Vagina (tissue), 2 donors: ENCODE data around the gene DNAI1. TPM values are rescaled to one million over a fixed set of nuclear protein-coding genes. Genes with fewer than 3 reads are reported as not detected.

Experiments used
- DNase-seq, 2 donors: peaks; one replicate each; pipeline ENCODE4 v3.0.0-alpha.2; 2017; ENCODE audit errors: extremely low spot score in 2 of 2
- H3K27ac ChIP-seq: fragments of 200-600 bp; sonication (generic); one replicate; pipeline ENCODE4 v1.5.1; 2019
- H3K27me3 ChIP-seq: fragments of 200-600 bp; sonication (generic); one replicate; pipeline ENCODE4 v1.5.1; 2019
- H3K36me3 ChIP-seq, 2 donors: fragments of 200-600 bp; sonication (generic); one replicate each; pipeline ENCODE4 v1.5.1; 2017 to 2019
- H3K4me1 ChIP-seq: fragments of 200-600 bp; sonication (generic); one replicate; pipeline ENCODE4 v1.5.1; 2019
- H3K4me3 ChIP-seq, 2 donors: fragments of 200-600 bp; sonication (generic); 1 replicate in 1 of 2; 2 replicates in 1 of 2; pipeline ENCODE4 v1.5.1; 2016 to 2019
- H3K9me3 ChIP-seq: fragments of 200-600 bp; sonication (generic); one replicate; pipeline ENCODE4 v1.5.1; 2019
- CTCF ChIP-seq, 3 experiments: fragments of 450-650 bp in 2 of 3; fragments of 200-600 bp in 1 of 3; sonication (generic) in 1 of 3; IDR thresholded peaks; one replicate each; pipeline ENCODE4 v1.5.1; 2017 to 2019; ENCODE audit warnings: antibody characterized with exemption in 3 of 3, mild to moderate bottlenecking in 2 of 3, moderate library complexity in 2 of 3
- POLR2A ChIP-seq, 2 donors: fragments of 450-650 bp; IDR thresholded peaks; one replicate each; pipeline ENCODE4 v1.6.1; 2017; ENCODE audit warnings: antibody characterized with exemption in 2 of 2, mild to moderate bottlenecking in 2 of 2, moderate library complexity in 2 of 2
- POLR2AphosphoS5 ChIP-seq, 2 donors: sonication (generic); formaldehyde crosslinking; IDR thresholded peaks; one replicate each; pipeline ENCODE4 v1.9.0; 2017; ENCODE audit warnings: antibody characterized with exemption in 2 of 2, mild to moderate bottlenecking in 2 of 2, low read depth in 1 of 2; ENCODE audit not compliant: insufficient read depth in 1 of 2
- intact Hi-C: fragments of 100-400 bp; cut with DNase I; formaldehyde crosslinking; loops from one replicate; pipeline ENCODE4 v1.15.1; 2023
- total RNA-seq: library from RNA; depleted of rRNA; stranded (reverse); fragments of >200 nt; gene quantifications from one replicate; pipeline ENCODE4 v1.2.3, GENCODE V29; 2016

DNAI1 gene
- total RNA-seq, result not detected

GRCh38 chr9:34458013-34458958 lies at the start of gene DNAI1, which contains the start of gene FAM219A:
DNAI1 (plus strand) TSS chr9:34458805; CDS start chr9:34459006, 201 bp downstream.
FAM219A (minus strand) TSS chr9:34458570; CDS start chr9:34458263, 307 bp downstream.
- Histone ChIP-seq H3K27ac (peak within 1 kb of the TSS; percentile 83), H3K4me3 (peak within 1 kb of the TSS; percentile 86 to 99), H3K9me3 (no peaks in the 10 kb centered on the region), H3K36me3 (no peaks in the 10 kb centered on the region), H3K27me3 (no peaks in the 10 kb centered on the region), H3K4me1 (peaks cover 30% of the 10 kb centered on the region)
- DNase-seq, result peak; percentile 99
- intact Hi-C loops, result no loop called here
- TF ChIP-seq POLR2A (IDR thresholded peaks at IDR 0.05) (peak in 1 of 2 donors; percentile 91), POLR2AphosphoS5 (IDR thresholded peaks at IDR 0.05; ENCODE audit: insufficient read depth in 1 of 2, low read depth in 1 of 2) (peak; percentile 93 to 96), CTCF (IDR thresholded peaks at IDR 0.05) (peak in 1 of 3 experiments; percentile 22)

- TF ChIP-seq POLR2A (IDR thresholded peaks at IDR 0.05), result no peak
- TF ChIP-seq CTCF (IDR thresholded peaks at IDR 0.05), result no peak
- no peak for TF ChIP-seq POLR2AphosphoS5 (IDR thresholded peaks at IDR 0.05; ENCODE audit: insufficient read depth in 1 of 2, low read depth in 1 of 2)
Measured at GRCh38 chr9:34409154-34409553, 49.5 kb upstream of the DNAI1 start.

GRCh38 chr9:34412336-34412735 lies 46.3 kb upstream of the DNAI1 start:
- H3K27ac ChIP-seq, result no peak overlapping the region
- no peak for TF ChIP-seq POLR2A (IDR thresholded peaks at IDR 0.05)
- no peak for TF ChIP-seq POLR2AphosphoS5 (IDR thresholded peaks at IDR 0.05; ENCODE audit: insufficient read depth in 1 of 2, low read depth in 1 of 2)
- no peak for TF ChIP-seq CTCF (IDR thresholded peaks at IDR 0.05)
- no peak for DNase-seq
- H3K36me3 ChIP-seq, result no peaks in the 10 kb centered on the region
- no peaks in the 10 kb centered on the region for H3K9me3 ChIP-seq
- H3K4me1 ChIP-seq, result no peaks in the 10 kb centered on the region
- H3K4me3 ChIP-seq, result no peak overlapping the region
- H3K27me3 ChIP-seq, result no peaks in the 10 kb centered on the region
- intact Hi-C loops, result no loop called here

More at GRCh38 chr9:34409154-34409553, 49.5 kb upstream of the DNAI1 start:
- no peaks in the 10 kb centered on the region for H3K9me3 ChIP-seq
- H3K27ac ChIP-seq, result no peak overlapping the region
- no peak overlapping the region for H3K4me3 ChIP-seq
- intact Hi-C loops, result loop anchor here (10.0 kb wide), 2 partner anchors 86 to 186 kb away; no protein-coding TSS in a partner anchor
- no peaks in the 10 kb centered on the region for H3K27me3 ChIP-seq
- H3K4me1 ChIP-seq, result no peaks in the 10 kb centered on the region
- H3K36me3 ChIP-seq, result peaks cover 0 to 11% of the 10 kb centered on the region in 2 donors
- DNase-seq, result no peak

GRCh38 chr9:34413231-34413852 lies 45.3 kb upstream of the DNAI1 start:
- Histone ChIP-seq H3K4me1 (no peaks in the 10 kb centered on the region), H3K9me3 (no peaks in the 10 kb centered on the region), H3K27ac (no peak overlapping the region), H3K27me3 (no peaks in the 10 kb centered on the region), H3K4me3 (no peak overlapping the region), H3K36me3 (no peaks in the 10 kb centered on the region)
- DNase-seq, result no peak
- no peak for TF ChIP-seq CTCF (IDR thresholded peaks at IDR 0.05)
- TF ChIP-seq POLR2AphosphoS5 (IDR thresholded peaks at IDR 0.05; ENCODE audit: insufficient read depth in 1 of 2, low read depth in 1 of 2), result no peak
- TF ChIP-seq POLR2A (IDR thresholded peaks at IDR 0.05), result no peak
- intact Hi-C loops, result no loop called here
